ENCODE data around the gene GREB1L.
"Not testable (repeated sequence)": the region's sequence is repeated elsewhere in the genome, so short reads cannot be mapped to it uniquely, and the experiment has no call there.

Gene GREB1L

DNA sequence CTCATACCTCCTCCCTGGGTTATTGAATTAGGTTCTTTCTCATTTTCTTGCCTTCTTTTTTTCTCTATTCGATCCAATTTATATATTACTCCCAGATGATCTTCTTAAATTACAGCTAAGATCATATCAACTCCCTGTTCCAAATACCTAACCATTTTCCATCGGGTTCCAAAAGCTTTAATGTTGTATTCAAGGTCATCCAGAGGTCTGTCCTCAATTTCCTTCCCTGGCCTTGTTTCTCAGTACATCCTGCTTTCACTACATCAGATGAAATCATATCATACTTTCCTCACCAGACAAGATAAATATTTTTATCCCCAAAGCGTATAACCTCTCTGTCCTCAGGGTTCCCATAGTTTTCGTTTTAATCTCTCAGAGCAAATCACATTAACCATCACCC is 36.3 kb upstream of the GREB1L start:
- H3K4me3 ChIP-seq (ENCODE audit: low read depth, low read length): no peak overlapping the region
- TF ChIP-seq CTCF (IDR thresholded peaks at IDR 0.05; ENCODE audit: low read depth, low read length): no peak

GRCh38 chr18:21210278-21210677 is 31.8 kb upstream of the GREB1L start:
- TF ChIP-seq CTCF (IDR thresholded peaks at IDR 0.05; ENCODE audit: low read depth, low read length): no peak
- H3K4me3 ChIP-seq (ENCODE audit: low read depth, low read length): no peak overlapping the region

GRCh38 chr18:21210784-21211183 is 31.2 kb upstream of the GREB1L start:
- TF ChIP-seq CTCF (IDR thresholded peaks at IDR 0.05; ENCODE audit: low read depth, low read length): no peak

GRCh38 chr18:21214409-21214808 is 27.6 kb upstream of the GREB1L start:
- not testable (repeated sequence) for H3K4me3 ChIP-seq (ENCODE audit: low read depth, low read length)

More at GRCh38 chr18:21210784-21211183, 31.2 kb upstream of the GREB1L start:
- H3K4me3 ChIP-seq (ENCODE audit: low read depth, low read length): no peak overlapping the region

DNA sequence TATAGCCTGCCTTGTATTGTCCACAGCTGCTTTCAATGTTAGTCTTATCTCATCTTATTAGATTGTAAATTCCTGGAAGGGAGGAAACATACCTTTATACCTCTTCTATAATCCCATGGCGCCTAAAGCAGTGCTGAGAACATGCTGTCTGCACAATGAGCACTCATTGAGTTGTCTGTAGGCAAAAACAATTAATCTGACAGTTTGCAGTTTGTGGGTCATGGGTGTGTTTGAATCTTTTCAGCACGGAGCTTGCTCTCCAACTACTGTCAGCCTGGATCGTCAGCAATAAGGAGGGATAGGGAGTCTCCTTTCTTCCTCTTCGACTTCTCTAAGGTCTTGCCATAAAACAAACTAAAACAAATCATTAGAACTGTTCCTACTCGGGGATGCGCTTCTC is 26.5 kb upstream of the GREB1L start:
- TF ChIP-seq CTCF (IDR thresholded peaks at IDR 0.05; ENCODE audit: low read depth, low read length): no peak
- H3K4me3 ChIP-seq (ENCODE audit: low read depth, low read length): no peak overlapping the region

DNA sequence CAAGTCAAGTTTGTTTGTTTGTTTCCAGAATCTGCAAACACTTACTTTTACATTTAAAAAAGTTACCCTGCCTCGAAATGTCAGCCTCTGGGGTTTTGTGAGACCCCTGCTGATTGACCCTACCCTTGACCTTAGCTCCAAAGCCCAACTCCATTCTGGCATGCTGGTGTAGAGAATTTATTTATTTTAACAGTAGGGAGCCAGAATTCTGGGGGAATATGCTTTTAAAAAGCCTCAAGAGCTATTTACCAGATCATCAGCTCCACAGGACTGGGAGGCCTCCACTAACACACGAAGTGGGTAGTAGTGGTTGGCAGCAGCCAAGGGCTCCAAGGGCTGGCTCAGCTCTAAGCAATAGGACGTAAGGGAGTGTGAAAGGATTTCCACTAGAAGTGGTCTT is 23.2 kb upstream of the GREB1L start:
- no peak for TF ChIP-seq CTCF (IDR thresholded peaks at IDR 0.05; ENCODE audit: low read depth, low read length)
- H3K4me3 ChIP-seq (ENCODE audit: low read depth, low read length): no peak overlapping the region

- H3K4me3 ChIP-seq (ENCODE audit: low read depth, low read length): no peak overlapping the region
- TF ChIP-seq CTCF (IDR thresholded peaks at IDR 0.05; ENCODE audit: low read depth, low read length): no peak
Measured at GRCh38 chr18:21230436-21230835, 11.6 kb upstream of the GREB1L start.

GRCh38 chr18:21241301-21242048 is 557 bp upstream of the GREB1L start:
- no peak for TF ChIP-seq CTCF (IDR thresholded peaks at IDR 0.05; ENCODE audit: low read depth, low read length)
- no peak overlapping the region for H3K4me3 ChIP-seq (ENCODE audit: low read depth, low read length)
